Sigmoid colon (tissue), 7 donors: ENCODE measurements around the gene PLCL1. TPM values are rescaled to one million over a fixed set of nuclear protein-coding genes. Genes with fewer than 3 reads are reported as not detected.
"Not testable (repeated sequence)": the region's sequence is repeated elsewhere in the genome, so short reads cannot be mapped to it uniquely, and the experiment has no call there.

ENCODE experiments used
- DNase-seq: peaks from one replicate; pipeline ENCODE4 v3.0.0-alpha.2; 2019
- H3K27ac ChIP-seq, 4 donors: fragments of 200-600 bp; sonication (generic); one replicate each; pipeline ENCODE4 v1.5.1; 2016 to 2019; ENCODE audit warnings: mild to moderate bottlenecking in 1 of 4
- H3K27me3 ChIP-seq, 3 donors: fragments of 200-600 bp; sonication (generic); one replicate each; pipeline ENCODE4 v1.5.1; 2019; ENCODE audit warnings: mild to moderate bottlenecking in 1 of 3
- H3K36me3 ChIP-seq, 4 donors: fragments of 200-600 bp; sonication (generic); one replicate each; pipeline ENCODE4 v1.5.1; 2016 to 2019
- H3K4me1 ChIP-seq, 4 donors: fragments of 200-600 bp; sonication (generic); one replicate each; pipeline ENCODE4 v1.5.1; 2017 to 2019
- H3K4me3 ChIP-seq, 4 donors: fragments of 200-600 bp; sonication (generic); one replicate each; pipeline ENCODE4 v1.5.1; 2017 to 2019; ENCODE audit warnings: mild to moderate bottlenecking in 2 of 4, moderate library complexity in 1 of 4
- H3K9me3 ChIP-seq, 4 donors: fragments of 200-600 bp in 3 of 4; sonication (generic) in 3 of 4; one replicate each; pipeline versions ENCODE4 v1.5.1 to v1.6.1; 2013 to 2019
- EP300 ChIP-seq, 4 donors: sonication (generic); formaldehyde crosslinking; IDR thresholded peaks; one replicate each; pipeline ENCODE4 v1.6.1; 2017; ENCODE audit warnings: antibody characterized with exemption in 4 of 4
- POLR2A ChIP-seq, 2 donors: fragments of 450-650 bp; IDR thresholded peaks; one replicate each; pipeline ENCODE4 v1.6.1; 2016; ENCODE audit warnings: antibody characterized with exemption in 2 of 2, mild to moderate bottlenecking in 2 of 2, moderate library complexity in 2 of 2
- POLR2AphosphoS5 ChIP-seq, 4 donors: sonication (generic); formaldehyde crosslinking; IDR thresholded peaks; one replicate each; pipeline ENCODE4 v1.6.1; 2017; ENCODE audit warnings: antibody characterized with exemption in 4 of 4
- WGBS, 2 donors: extraction: QIAGEN DNeasy Blood & Tissue Kit; methylation state at CpG; one replicate each; pipeline ENCODE4 v1.1.7; 2013; 5-methylcytosine and 5-hydroxymethylcytosine counted together
- intact Hi-C: fragments of 100-400 bp; cut with DNase I; formaldehyde crosslinking; loops from one replicate; pipeline ENCODE4 v1.15.1; 2023
- polyA plus RNA-seq, 3 donors: library from polyadenylated mRNA; stranded (reverse); fragments of 200-250 nt; gene quantifications; one replicate each; pipeline ENCODE4 v1.2.3, GENCODE V29; 2013
- total RNA-seq, 4 donors: library from RNA; depleted of rRNA; stranded (reverse); fragments of >200 nt; gene quantifications; one replicate each; pipeline ENCODE4 v1.1.0, GENCODE V29; 2016
- TF ChIP-seq, protein P1 (sequence below), 4 experiments: fragments of 450-650 bp in 3 of 4; fragments of 200-600 bp in 1 of 4; IDR thresholded peaks; one replicate each; pipeline ENCODE4 v1.5.1; 2016 to 2019; ENCODE audit warnings: antibody characterized with exemption in 4 of 4, mild to moderate bottlenecking in 3 of 4, moderate library complexity in 2 of 4
- donor health status: healthy with polysubstance abuse.
- donor health status: Bipolar disorder and iron deficiency.
- donor health status: healthy.

Gene PLCL1
- total and polyA plus RNA-seq, 7 donors: 0.69 to 20.0 (median 13.6) TPM

GRCh38 chr2:197827618-197828017, 23.2 kb downstream of the PLCL1 start:
- no peaks in the 10 kb centered on the region for H3K9me3 ChIP-seq
- no peak overlapping the region for H3K27ac ChIP-seq
- no peak for DNase-seq
- 71% methylated on average over 2 of the region's 2 CpGs for WGBS, 2 donors
- no peaks in the 10 kb centered on the region for H3K36me3 ChIP-seq
- no peak for TF ChIP-seq POLR2AphosphoS5 (IDR thresholded peaks at IDR 0.05)
- no peak for TF ChIP-seq POLR2A (IDR thresholded peaks at IDR 0.05)
- TF ChIP-seq, protein P1, sequence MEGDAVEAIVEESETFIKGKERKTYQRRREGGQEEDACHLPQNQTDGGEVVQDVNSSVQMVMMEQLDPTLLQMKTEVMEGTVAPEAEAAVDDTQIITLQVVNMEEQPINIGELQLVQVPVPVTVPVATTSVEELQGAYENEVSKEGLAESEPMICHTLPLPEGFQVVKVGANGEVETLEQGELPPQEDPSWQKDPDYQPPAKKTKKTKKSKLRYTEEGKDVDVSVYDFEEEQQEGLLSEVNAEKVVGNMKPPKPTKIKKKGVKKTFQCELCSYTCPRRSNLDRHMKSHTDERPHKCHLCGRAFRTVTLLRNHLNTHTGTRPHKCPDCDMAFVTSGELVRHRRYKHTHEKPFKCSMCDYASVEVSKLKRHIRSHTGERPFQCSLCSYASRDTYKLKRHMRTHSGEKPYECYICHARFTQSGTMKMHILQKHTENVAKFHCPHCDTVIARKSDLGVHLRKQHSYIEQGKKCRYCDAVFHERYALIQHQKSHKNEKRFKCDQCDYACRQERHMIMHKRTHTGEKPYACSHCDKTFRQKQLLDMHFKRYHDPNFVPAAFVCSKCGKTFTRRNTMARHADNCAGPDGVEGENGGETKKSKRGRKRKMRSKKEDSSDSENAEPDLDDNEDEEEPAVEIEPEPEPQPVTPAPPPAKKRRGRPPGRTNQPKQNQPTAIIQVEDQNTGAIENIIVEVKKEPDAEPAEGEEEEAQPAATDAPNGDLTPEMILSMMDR (IDR thresholded peaks at IDR 0.05): no peak
- no peak for TF ChIP-seq EP300 (IDR thresholded peaks at IDR 0.05)
- H3K4me1 ChIP-seq: peaks cover 0 to 8% (median 3%) of the 10 kb centered on the region in 4 donors
- no peak overlapping the region for H3K4me3 ChIP-seq
- H3K27me3 ChIP-seq: no peaks in the 10 kb centered on the region
- intact Hi-C loops: no loop called here

GRCh38 chr2:197828464-197829135, 24.2 kb downstream of the PLCL1 start:
- H3K27me3 ChIP-seq: no peaks in the 10 kb centered on the region
- no peak overlapping the region for H3K4me3 ChIP-seq
- H3K36me3 ChIP-seq: no peaks in the 10 kb centered on the region
- peaks cover 0 to 4% (median 0%) of the 10 kb centered on the region in 4 donors for H3K4me1 ChIP-seq
- intact Hi-C loops: no loop called here
- WGBS, 2 donors: 41 to 78% methylated on average over 1 of the region's 1 CpG
- no peak overlapping the region for H3K27ac ChIP-seq
- TF ChIP-seq POLR2AphosphoS5 (IDR thresholded peaks at IDR 0.05): no peak
- TF ChIP-seq, protein P1 (IDR thresholded peaks at IDR 0.05): no peak
- TF ChIP-seq EP300 (IDR thresholded peaks at IDR 0.05): no peak
- TF ChIP-seq POLR2A (IDR thresholded peaks at IDR 0.05): no peak
- H3K9me3 ChIP-seq: no peaks in the 10 kb centered on the region
- DNase-seq: no peak

DNA sequence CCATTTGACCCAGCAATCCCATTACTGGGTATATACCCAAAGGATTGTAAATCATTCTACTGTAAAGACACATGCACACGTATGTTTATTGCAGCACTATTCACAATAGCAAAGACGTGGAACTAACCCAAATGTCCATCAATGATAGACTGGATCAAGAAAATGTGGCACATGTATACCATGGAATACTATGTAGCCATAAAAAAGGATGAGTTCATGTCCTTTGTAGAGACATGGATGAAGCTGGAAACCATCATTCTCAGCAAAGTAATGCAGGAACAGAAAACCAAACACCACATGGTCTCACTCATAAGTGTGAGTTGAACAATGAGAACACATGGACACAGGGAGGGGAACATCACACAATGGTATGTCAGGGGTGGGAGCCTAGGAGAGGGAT, 30.4 kb downstream of the PLCL1 start:
- H3K27ac ChIP-seq, DNase-seq, H3K4me3 ChIP-seq, H3K27me3 ChIP-seq, H3K36me3 ChIP-seq, H3K9me3 ChIP-seq, intact Hi-C loops: not testable (repeated sequence)
- H3K4me1 ChIP-seq: peaks cover 0 to 15% (median 3%) of the 10 kb centered on the region in 4 donors
- WGBS, 2 donors: 79 to 88% methylated on average over 2 of the region's 2 CpGs

DNA sequence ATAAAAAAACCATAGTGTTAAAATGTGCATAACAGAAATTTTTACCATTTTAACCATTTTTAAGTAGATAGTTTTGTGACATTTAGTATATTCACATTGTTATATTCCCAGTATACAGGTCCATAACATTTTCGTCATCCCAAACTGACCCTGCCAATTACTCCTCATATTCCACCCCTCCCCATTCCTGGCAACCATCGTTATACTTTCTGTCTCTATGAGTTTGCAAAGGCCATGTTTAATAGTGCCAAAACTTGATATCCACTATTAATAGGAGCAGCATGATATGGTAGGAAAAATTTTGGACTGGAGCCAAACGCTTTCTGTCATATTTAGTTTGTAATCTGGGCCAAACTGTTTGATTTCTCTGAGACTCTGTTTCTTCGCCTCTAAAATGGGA, 30.9 kb downstream of the PLCL1 start:
- TF ChIP-seq EP300 (IDR thresholded peaks at IDR 0.05): no peak
- no peak for TF ChIP-seq POLR2AphosphoS5 (IDR thresholded peaks at IDR 0.05)
- no peak for TF ChIP-seq POLR2A (IDR thresholded peaks at IDR 0.05)
- TF ChIP-seq, protein P1 (IDR thresholded peaks at IDR 0.05): no peak
- intact Hi-C loops: no loop called here
- Histone ChIP-seq H3K36me3 (no peaks in the 10 kb centered on the region), H3K27ac (no peak overlapping the region), H3K4me3 (no peak overlapping the region), H3K4me1 (peaks cover 0 to 15% (median 3%) of the 10 kb centered on the region in 4 donors), H3K9me3 (no peaks in the 10 kb centered on the region), H3K27me3 (no peaks in the 10 kb centered on the region)
- no peak for DNase-seq
- WGBS, 2 donors: 78 to 81% methylated on average over 4 of the region's 4 CpGs

DNA sequence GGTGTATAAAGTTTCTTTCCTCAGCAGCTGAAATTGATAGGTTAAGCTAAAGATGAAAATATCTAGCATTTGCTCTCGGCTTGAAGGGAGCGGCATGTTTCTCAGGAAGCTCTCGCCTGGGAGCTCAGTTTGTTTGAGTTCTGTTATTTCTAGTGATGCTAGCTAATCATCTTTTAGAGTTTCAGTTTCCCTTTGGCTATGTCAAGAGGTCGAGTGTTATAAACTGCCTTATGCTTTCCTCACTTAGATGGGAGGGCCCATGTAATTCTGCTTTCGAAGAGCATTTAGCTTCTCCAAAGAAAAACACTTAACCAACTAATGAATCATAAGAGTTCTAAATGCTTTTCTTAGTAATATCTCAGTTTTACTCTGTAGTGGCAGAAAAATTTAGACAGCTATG, 33.6 kb downstream of the PLCL1 start:
- Histone ChIP-seq H3K27ac (peak overlapping the region; percentile 26 to 56 (median 40)), H3K36me3 (no peaks in the 10 kb centered on the region), H3K27me3 (no peaks in the 10 kb centered on the region), H3K4me3 (peak overlapping the region in 3 of 4 donors; percentile 2 to 18 (median 15)), H3K9me3 (no peaks in the 10 kb centered on the region), H3K4me1 (peaks cover 0 to 15% (median 3%) of the 10 kb centered on the region in 4 donors)
- intact Hi-C loops: no loop called here
- TF ChIP-seq EP300 (IDR thresholded peaks at IDR 0.05) (no peak), POLR2AphosphoS5 (IDR thresholded peaks at IDR 0.05) (no peak), POLR2A (IDR thresholded peaks at IDR 0.05) (no peak)
- TF ChIP-seq, protein P1 (IDR thresholded peaks at IDR 0.05): no peak
- 12 to 25% methylated on average over 5 of the region's 5 CpGs for WGBS, 2 donors
- DNase-seq: no peak
